Mucosa of descending colon (tissue), 3 donors: ENCODE data around the gene POU6F2. TPM values are rescaled to one million over a fixed set of nuclear protein-coding genes. Genes with fewer than 3 reads are reported as not detected.

ENCODE experiments used
- ATAC-seq: fragments of 200-7000 bp; cut with Tn5 transposase; one replicate; pipeline ENCODE4 v1.9.1; 2020; ENCODE audit warnings: mild to moderate bottlenecking, moderate library complexity
- DNase-seq, 3 donors: peaks; one replicate each; pipeline ENCODE4 v3.0.0-alpha.2; 2020
- H3K36me3 ChIP-seq: fragments of 200-600 bp; one replicate; pipeline ENCODE4 v1.8.0; 2021; ENCODE audit warnings: low read depth, mild to moderate bottlenecking
- H3K4me1 ChIP-seq: fragments of 200-600 bp; one replicate; pipeline ENCODE4 v1.8.0; 2021; ENCODE audit warnings: low read depth, mild to moderate bottlenecking
- H3K4me3 ChIP-seq: fragments of 200-600 bp; one replicate; pipeline ENCODE4 v1.8.0; 2021; ENCODE audit warnings: mild to moderate bottlenecking
- H3K9me3 ChIP-seq: fragments of 200-600 bp; one replicate; pipeline ENCODE4 v1.8.0; 2021; ENCODE audit warnings: mild to moderate bottlenecking
- CTCF ChIP-seq: fragments of 200-600 bp; IDR thresholded peaks from one replicate; pipeline ENCODE4 v1.8.0; 2022; ENCODE audit warnings: antibody characterized with exemption, mild to moderate bottlenecking
- intact Hi-C, 2 donors: fragments of 100-400 bp; cut with DNase I in 1 of 2; cut with micrococcal nuclease in 1 of 2; formaldehyde crosslinking; loops; one replicate each; pipeline versions ENCODE4 v1.11.0 to v1.11.1; 2022; cut with DNase I, micrococcal nuclease
- total RNA-seq, 3 donors: library from RNA; stranded (reverse); fragmentation: NEBNext Ultra II Directional in 2 of 3; extraction: Animal tissue kit (Norgen Biotek cat#: 25700) in 2 of 3; gene quantifications; one replicate each; pipeline versions ENCODE4 v1.2.1 to v1.2.4, GENCODE V29; 2021 to 2023
- donor health status: DM: no; HTN: no; CAD: no; lungs with moderate emphysema.
- donor health status: DM: no; HTN: no; CAD: no.
- donor health status: DM: no; HTN: yes; CAD: no.

POU6F2 gene
- total RNA-seq, 3 donors from 2014 or later: 0.90 TPM; not detected in 2

- DNase-seq: no peak
- Histone ChIP-seq H3K4me1 (no peaks in the 10 kb centered on the region), H3K36me3 (no peaks in the 10 kb centered on the region), H3K9me3 (no peaks in the 10 kb centered on the region), H3K4me3 (no peak overlapping the region)
- intact Hi-C loops: no loop called here
- no peak for ATAC-seq
- TF ChIP-seq CTCF: no peak
Observed at GRCh38 chr7:38955892-38956291, 21.8 kb upstream of the POU6F2 start.

GRCh38 chr7:38962028-38962427 is 15.7 kb upstream of the POU6F2 start:
- no peaks in the 10 kb centered on the region for H3K4me1 ChIP-seq
- H3K9me3 ChIP-seq: no peaks in the 10 kb centered on the region
- no peak for ATAC-seq
- no peak overlapping the region for H3K4me3 ChIP-seq
- no peaks in the 10 kb centered on the region for H3K36me3 ChIP-seq
- TF ChIP-seq CTCF: no peak
- no peak for DNase-seq
- intact Hi-C loops: no loop called here

- Histone ChIP-seq H3K9me3 (no peaks in the 10 kb centered on the region), H3K4me3 (no peak overlapping the region), H3K36me3 (no peaks in the 10 kb centered on the region), H3K4me1 (no peaks in the 10 kb centered on the region)
- DNase-seq: no peak
- no peak for ATAC-seq
- intact Hi-C loops: no loop called here
- TF ChIP-seq CTCF: no peak
Observed at GRCh38 chr7:38964921-38965320, 12.8 kb upstream of the POU6F2 start.

GRCh38 chr7:38973760-38974159 is 3.9 kb upstream of the POU6F2 start:
- ATAC-seq (no peak), DNase-seq (no peak)
- intact Hi-C loops: no loop called here
- no peaks in the 10 kb centered on the region for H3K36me3 ChIP-seq
- H3K4me1 ChIP-seq: no peaks in the 10 kb centered on the region
- H3K4me3 ChIP-seq: no peak overlapping the region
- H3K9me3 ChIP-seq: no peaks in the 10 kb centered on the region
- TF ChIP-seq CTCF: no peak

GRCh38 chr7:38975944-38976392 is 1.7 kb upstream of the POU6F2 start:
- TF ChIP-seq CTCF: no peak
- DNase-seq (peak in 1 of 3 donors; percentile 38), ATAC-seq (no peak)
- no peaks in the 10 kb centered on the region for H3K36me3 ChIP-seq
- intact Hi-C loops: no loop called here
- no peaks in the 10 kb centered on the region for H3K9me3 ChIP-seq
- no peaks in the 10 kb centered on the region for H3K4me1 ChIP-seq
- no peak overlapping the region for H3K4me3 ChIP-seq

- H3K9me3 ChIP-seq: no peaks in the 10 kb centered on the region
- TF ChIP-seq CTCF: no peak
- H3K36me3 ChIP-seq: no peaks in the 10 kb centered on the region
- no peak for ATAC-seq
- DNase-seq: no peak
- H3K4me3 ChIP-seq: no peak overlapping the region
- H3K4me1 ChIP-seq: no peaks in the 10 kb centered on the region
- intact Hi-C loops: no loop called here
Observed at GRCh38 chr7:38978491-38978890, 782 bp downstream of the POU6F2 start.
